ENCODE results near the gene SLCO2A1.

SLCO2A1 gene

DNA sequence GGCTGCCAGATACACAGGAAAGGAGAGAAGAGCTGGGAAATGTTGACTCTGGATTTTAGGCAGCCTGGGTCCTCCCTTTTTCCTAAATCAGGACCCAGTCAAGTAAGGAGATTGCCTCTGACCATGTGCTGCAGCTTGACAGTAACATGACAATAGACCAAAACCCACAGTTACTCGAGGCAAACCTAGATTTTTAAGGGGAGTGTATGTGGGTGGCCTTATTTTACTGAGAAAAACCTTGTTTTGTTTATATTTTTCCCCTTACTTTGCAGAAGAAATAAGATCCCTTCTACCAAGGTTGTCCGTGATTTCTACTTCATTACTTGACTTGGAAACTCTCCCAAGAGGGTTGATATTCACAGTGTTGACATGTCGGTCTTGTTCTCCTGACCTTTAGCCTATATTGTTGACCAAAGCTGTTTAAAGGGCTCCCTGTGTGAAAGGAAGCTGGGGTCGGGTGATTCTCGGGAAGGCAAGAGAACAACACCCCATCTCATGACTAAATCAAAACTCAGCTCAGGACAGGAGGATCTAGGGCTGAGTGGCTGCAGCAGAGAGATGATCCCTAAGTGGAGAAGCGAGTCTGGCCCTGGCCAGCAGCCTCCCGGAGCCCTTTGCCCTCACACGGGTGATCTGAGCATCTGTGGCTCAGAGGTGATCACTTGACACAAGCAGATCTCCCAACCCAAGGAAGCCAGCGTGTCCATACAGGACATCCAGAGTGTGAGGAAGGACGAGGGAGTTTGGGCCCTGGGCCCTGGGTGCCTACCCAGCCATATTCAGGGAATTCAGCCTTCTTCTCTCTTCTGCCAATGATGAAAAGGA, 31.0 kb upstream of the SLCO2A1 start:
- DNase-seq = no peak

DNA sequence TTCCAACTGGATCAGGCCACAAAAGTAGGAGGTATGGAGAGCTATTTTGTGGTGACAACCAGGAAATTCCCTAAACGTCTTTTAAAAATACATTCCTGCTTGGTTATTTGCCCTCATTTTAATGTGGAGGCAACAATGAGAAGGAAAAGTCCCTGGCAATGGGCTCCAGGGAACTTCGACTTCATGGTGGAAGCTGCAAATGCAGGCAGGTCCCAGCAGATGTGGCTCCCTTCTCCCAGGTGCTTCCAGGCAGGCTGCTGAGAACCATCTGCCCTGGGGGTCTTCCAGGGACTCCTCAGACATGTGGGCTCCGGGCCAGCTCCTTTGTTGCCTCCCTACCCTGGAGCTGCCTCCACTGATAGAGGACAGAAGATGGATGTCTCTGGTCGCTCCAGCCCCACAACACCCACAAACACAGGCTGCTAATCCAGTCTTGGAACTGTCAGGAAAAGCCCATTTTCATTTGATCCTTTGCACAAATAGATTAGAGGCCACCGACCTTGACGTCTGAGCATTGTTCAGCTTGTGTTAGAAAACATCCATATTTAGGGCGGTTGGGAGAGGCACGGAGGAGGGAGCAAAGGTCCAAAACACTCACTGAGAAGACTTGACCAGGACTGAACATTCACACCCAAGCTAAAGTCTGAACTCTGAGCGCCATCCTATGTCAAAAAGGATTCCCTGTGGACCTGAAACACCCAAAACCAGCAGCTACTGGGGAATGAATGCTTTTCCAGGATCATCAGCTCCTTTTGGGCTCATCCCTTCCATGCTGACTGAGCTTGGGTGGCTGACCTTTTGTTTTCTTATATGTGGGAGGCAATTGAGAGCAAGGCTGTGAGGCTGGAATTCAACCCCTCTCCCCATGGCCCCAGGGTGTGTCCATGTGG, 30.2 kb upstream of the SLCO2A1 start:
- no peak for DNase-seq

- no peak for DNase-seq
Measured at GRCh38 chr3:134059035-134059601, 29.4 kb upstream of the SLCO2A1 start.

DNA sequence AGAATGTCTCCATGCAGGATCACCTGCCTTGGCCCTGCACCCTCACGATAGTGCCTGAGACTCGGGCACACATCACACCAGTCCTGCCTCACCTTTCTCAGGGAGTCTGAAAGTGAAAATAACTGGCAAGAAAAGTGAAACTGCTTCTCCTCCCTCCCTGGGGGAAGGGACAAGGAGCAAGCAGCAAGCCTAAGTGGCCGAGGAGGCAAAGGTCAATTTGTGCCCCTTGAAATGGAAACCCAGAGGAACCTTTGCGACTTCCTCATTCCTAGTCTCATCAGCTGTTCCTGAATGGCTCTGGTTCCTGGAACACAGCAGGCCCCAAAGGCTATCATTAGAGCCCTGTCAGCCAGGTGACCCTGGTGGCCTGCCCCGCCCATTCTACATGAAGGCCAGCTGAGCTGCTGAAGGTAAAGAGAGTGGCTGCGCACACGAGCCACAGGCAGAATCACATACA, 28.0 kb upstream of the SLCO2A1 start:
- DNase-seq = peak; percentile 30

GRCh38 chr3:134057006-134057653, 27.4 kb upstream of the SLCO2A1 start:
- DNase-seq = no peak

DNA sequence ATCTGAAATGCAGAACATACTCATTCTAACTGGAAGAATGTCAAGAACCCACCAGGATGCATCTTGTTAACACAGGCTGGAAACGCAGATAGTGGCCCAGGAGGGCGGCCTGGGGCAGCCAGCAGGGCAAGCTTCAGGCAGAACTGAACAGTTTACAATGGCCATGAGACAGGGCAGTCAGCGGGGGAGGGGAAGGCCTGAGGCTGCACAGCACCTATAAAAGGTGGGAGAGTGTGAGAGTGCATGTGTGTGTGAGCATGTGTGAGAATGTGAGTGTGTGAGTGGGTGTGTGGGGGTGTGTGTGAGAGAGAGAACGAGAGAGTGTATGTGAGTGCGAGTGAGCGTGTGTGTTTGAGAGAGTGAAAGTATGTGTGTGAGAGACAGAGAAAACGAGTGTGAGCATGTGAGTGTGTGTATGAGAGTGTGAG, 26.8 kb upstream of the SLCO2A1 start:
- peak; percentile 26 for DNase-seq

- DNase-seq = no peak
Measured at GRCh38 chr3:134055661-134056060, 25.9 kb upstream of the SLCO2A1 start.

DNA sequence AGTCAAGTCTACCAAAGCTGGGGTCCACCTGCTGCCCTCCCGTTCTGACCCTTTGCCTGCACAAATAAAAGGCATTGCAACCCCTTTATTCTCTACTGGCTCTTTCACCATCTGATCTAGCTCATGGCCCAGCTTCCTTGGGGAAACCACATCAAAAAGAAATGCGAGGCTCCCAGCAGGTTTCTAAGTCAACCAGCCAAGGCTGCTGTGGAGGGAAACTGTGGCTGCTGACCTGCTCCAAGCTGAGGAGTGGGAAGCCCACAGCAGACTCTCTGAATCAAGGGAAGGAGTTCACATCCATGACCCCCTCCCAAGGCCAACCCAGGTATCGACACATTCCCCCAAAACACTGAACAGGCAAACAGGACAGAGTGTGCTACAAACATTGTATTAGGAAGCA, 25.2 kb upstream of the SLCO2A1 start:
- DNase-seq = no peak

DNA sequence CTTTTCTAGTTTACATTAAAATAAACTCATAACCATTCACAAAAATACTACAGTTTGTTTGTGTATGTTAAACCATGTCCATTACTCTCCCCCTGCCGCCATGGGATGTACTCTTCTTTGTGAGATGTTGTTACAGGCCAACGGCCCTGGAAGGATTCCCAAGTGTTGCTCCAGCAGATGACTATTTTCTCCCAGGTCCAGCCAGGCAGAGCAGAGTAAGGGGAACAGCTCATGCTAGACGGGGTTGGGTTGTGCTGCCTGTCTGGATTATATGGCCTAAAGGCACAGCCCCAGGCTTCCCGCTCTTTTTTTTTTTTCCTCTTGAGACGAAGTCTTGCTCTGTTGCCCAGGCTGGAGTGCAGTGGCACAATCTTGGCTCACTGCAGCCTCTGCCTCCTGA, 24.5 kb upstream of the SLCO2A1 start:
- DNase-seq = no peak

DNA sequence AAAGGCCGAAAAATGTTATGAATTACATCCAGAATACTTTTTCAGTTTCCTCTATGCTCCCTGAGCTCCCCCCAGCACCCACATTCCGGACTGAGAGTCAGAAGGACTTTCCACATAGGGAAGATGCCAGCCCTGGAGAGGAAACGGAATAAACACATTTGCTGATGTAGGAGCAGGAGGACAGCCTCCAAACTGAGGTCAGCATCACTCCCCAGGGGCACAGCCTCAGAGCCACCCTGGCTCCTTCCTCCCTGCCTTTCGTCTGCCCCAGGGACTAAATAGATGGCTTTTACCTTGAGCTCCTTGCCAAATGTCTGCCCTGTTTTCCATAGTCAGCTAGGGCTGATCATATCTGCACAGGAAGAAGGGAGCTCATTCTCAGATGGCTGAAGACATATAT, 22.6 kb upstream of the SLCO2A1 start:
- no peak for DNase-seq

GRCh38 chr3:134049676-134050075, 20.0 kb upstream of the SLCO2A1 start:
- no peak for DNase-seq

DNA sequence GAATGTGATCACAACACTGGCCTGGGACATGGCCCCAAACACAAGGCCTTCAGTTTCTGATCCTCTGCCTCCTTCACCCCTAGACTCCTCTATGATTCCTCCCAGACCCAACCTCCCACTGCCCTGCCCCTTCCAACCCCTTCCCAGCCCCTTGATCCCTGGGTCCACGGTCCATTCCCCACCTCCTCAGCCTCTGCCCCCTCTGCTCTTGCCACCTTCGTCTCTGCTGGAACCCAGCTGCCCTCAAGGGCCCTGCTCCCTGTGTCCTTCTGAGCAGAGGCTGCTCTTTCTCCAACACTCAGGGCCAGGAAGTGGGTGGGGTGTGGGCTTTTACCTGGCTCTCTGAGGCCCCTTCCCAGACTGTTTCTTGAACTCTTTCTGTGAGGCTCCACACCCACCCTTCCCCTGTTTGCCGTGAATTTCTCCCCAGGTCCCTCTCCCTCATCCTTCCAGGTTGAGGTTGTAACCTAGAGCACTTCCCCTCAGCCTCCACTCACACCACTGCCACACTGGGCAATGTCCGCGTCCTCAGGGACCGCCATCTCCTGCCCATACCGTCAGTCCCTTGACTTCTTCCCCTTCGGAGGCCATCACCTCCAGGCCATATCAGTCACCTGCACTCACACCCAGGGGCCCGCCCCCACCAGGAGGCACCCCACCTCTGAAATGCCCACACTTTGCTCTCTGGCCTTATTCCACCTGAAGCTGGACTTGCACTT, 18.7 kb upstream of the SLCO2A1 start:
- DNase-seq = no peak

DNA sequence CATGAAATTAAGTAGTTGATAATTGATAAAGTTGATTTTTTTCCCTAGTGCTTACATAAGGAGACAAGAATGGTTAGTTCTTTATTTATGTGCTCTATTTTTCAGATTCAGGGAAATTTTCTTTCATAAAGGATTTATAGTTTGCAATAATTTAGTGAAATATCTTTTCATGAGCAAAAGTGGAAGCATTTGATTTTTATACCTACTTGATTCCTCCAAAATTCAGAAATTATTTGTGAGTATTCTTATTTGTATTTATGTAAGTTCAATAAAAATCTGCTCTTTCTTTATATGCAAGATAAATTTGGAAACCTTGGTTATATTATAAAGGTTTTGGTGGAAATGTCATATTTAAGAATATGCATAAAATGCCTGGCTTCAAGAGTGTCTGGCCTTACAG, 14.7 kb upstream of the SLCO2A1 start:
- DNase-seq = no peak

DNA sequence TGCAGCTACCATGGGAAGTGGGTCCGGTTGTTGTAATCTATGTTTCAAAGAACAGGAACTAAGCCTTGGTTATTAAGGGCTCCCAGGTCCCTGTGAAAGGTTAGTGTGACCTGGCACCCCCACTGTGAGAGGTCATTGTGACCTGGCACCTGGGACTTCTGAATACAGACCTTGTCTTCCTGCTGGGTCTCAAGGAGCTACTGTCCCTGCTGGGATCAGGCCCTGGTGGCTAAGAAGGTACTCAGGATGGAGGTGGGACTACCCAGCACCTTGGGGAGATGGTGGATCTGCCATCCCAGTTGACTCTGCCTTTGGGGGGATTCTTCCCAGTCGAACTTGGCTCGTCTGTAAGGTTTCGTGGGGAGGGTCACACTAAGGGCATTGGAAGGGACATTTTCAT, 10.3 kb upstream of the SLCO2A1 start:
- DNase-seq = no peak

GRCh38 chr3:134039161-134039862, 9.6 kb upstream of the SLCO2A1 start:
- no peak for DNase-seq

- DNase-seq = no peak
Measured at GRCh38 chr3:134038716-134039115, 9.0 kb upstream of the SLCO2A1 start.

GRCh38 chr3:134038071-134038491, 8.4 kb upstream of the SLCO2A1 start:
- no peak for DNase-seq

GRCh38 chr3:134037168-134037567, 7.4 kb upstream of the SLCO2A1 start:
- no peak for DNase-seq

DNA sequence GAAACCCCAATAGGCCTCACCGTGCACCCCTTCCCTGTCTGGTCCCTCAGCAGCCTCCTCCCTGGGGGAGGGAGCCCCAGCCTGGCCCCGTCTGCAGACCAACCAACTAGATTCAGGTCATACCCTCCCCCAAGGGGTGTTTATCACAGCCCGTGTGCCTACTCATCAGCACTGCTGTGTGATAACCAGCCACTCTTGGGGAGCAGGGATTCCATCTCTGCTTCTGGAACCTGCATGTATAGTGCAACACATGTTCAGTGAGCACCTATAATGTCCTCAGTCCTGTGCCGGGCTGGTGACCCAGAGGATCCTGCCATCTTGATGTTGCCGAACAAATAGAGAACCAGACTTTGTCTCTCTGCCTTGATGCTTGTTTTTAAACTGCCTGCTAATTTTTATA, 6.6 kb upstream of the SLCO2A1 start:
- DNase-seq = no peak

DNA sequence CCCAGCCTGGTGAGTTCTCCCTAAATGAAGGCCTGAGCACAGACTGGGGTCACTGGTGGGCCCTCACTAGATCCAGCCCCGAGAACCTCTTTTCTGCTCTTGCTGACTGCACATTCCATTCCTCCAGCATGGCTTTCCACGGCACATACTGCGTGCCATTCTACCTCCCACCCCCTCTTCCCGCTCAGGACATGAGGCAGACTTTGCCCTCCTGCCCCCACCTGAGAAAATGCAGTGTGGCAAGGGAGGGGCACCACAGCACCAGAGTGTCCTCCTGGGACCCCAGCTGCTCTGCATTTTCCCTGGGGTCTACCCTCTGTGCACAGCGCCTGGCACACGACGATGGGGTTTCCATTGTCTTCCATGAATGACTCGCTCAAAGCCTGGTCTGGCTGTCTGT, 6.1 kb upstream of the SLCO2A1 start:
- no peak for DNase-seq

GRCh38 chr3:134034005-134034785, 4.5 kb upstream of the SLCO2A1 start:
- DNase-seq = no peak
